HG03342 (cell line): ENCODE data around the gene FGF18.
"Not testable (repeated sequence)": the region's sequence is repeated elsewhere in the genome, so short reads cannot be mapped to it uniquely, and the experiment has no call there.

ENCODE experiments used
- ATAC-seq: cut with Tn5 transposase; IDR thresholded peaks from one replicate; pipeline ENCODE4 v1.9.1; 2021; ENCODE audit warnings: mild to moderate bottlenecking, moderate library complexity; ENCODE audit not compliant: unreplicated experiment

FGF18 gene

GRCh38 chr5:171418982-171419687 lies at the start of gene FGF18:
Gene FGF18 (plus strand): TSS chr5:171419647. CDS start chr5:171420200, 553 bp downstream.
- ATAC-seq = peak; percentile 49

- ATAC-seq = no peak
Measured at GRCh38 chr5:171369898-171370297, 49.5 kb upstream of the FGF18 start.

GRCh38 chr5:171370881-171371280 lies 48.6 kb upstream of the FGF18 start:
- ATAC-seq = not testable (repeated sequence)

- ATAC-seq = no peak
Measured at GRCh38 chr5:171371326-171371725, 48.1 kb upstream of the FGF18 start.

- no peak for ATAC-seq
Measured at GRCh38 chr5:171379961-171380360, 39.5 kb upstream of the FGF18 start.

- not testable (repeated sequence) for ATAC-seq
Measured at GRCh38 chr5:171384416-171384815, 35.0 kb upstream of the FGF18 start.

- ATAC-seq = not testable (repeated sequence)
Measured at GRCh38 chr5:171384999-171385398, 34.4 kb upstream of the FGF18 start.

- no peak for ATAC-seq
Measured at GRCh38 chr5:171386006-171386671, 33.3 kb upstream of the FGF18 start.

GRCh38 chr5:171386861-171387344 lies 32.5 kb upstream of the FGF18 start:
- ATAC-seq = no peak

- ATAC-seq = peak; percentile 86
Measured at GRCh38 chr5:171387345-171387969, 32.0 kb upstream of the FGF18 start, which contains the start of gene NPM1. Gene NPM1 (plus strand): TSS chr5:171387849. CDS start chr5:171387949, 100 bp downstream.

GRCh38 chr5:171387970-171388815 lies 31.3 kb upstream of the FGF18 start:
- ATAC-seq = peak; percentile 30

GRCh38 chr5:171388816-171389168 lies 30.7 kb upstream of the FGF18 start:
- no peak for ATAC-seq

GRCh38 chr5:171390883-171391677 lies 28.4 kb upstream of the FGF18 start:
- no peak for ATAC-seq

GRCh38 chr5:171391996-171392577 lies 27.4 kb upstream of the FGF18 start:
- no peak for ATAC-seq

- no peak for ATAC-seq
Measured at GRCh38 chr5:171392585-171393159, 26.8 kb upstream of the FGF18 start.

GRCh38 chr5:171395042-171395441 lies 24.4 kb upstream of the FGF18 start:
- ATAC-seq = no peak

GRCh38 chr5:171396583-171396982 lies 22.9 kb upstream of the FGF18 start:
- not testable (repeated sequence) for ATAC-seq

- ATAC-seq = no peak
Measured at GRCh38 chr5:171397190-171397589, 22.3 kb upstream of the FGF18 start.

GRCh38 chr5:171397599-171397998 lies 21.8 kb upstream of the FGF18 start:
- no peak for ATAC-seq
